Glomerular visceral epithelial cell (primary cell): ENCODE data around the gene FNIP2.
"Not testable (repeated sequence)": the region's sequence is repeated elsewhere in the genome, so short reads cannot be mapped to it uniquely, and the experiment has no call there.

ENCODE experiments used
- DNase-seq: peaks from one replicate; pipeline ENCODE4 v3.0.0-alpha.2; 2016; ENCODE audit errors: extremely low spot score

The FNIP2 gene

GRCh38 chr4:158870626-158871334 lies 102.0 kb downstream of the FNIP2 start:
- DNase-seq, result no peak

- DNase-seq, result no peak
These were observed 102.5 kb downstream of the FNIP2 start for GRCh38 chr4:158871335-158871724.

GRCh38 chr4:158873795-158874401 lies 105.1 kb downstream of the FNIP2 start:
- peak; percentile 57 for DNase-seq

GRCh38 chr4:158875026-158875425 lies 106.2 kb downstream of the FNIP2 start:
- DNase-seq, result no peak

- DNase-seq, result no peak
These were observed 106.6 kb downstream of the FNIP2 start for GRCh38 chr4:158875455-158875854.

GRCh38 chr4:158877069-158877468 lies 108.2 kb downstream of the FNIP2 start:
- no peak for DNase-seq

- not testable (repeated sequence) for DNase-seq
These were observed 113.3 kb downstream of the FNIP2 start for GRCh38 chr4:158882142-158882541.

GRCh38 chr4:158884280-158884679 lies 115.5 kb downstream of the FNIP2 start:
- DNase-seq, result peak; percentile 25

- no peak for DNase-seq
These were observed 116.7 kb downstream of the FNIP2 start for GRCh38 chr4:158885564-158885963.

- DNase-seq, result no peak
These were observed 121.5 kb downstream of the FNIP2 start for GRCh38 chr4:158890294-158890693.

- DNase-seq, result no peak
These were observed 122.4 kb downstream of the FNIP2 start for GRCh38 chr4:158891256-158891655.

GRCh38 chr4:158894826-158895225 lies 126.0 kb downstream of the FNIP2 start:
- no peak for DNase-seq

- DNase-seq, result no peak
These were observed 127.2 kb downstream of the FNIP2 start for GRCh38 chr4:158895797-158896576.

- DNase-seq, result not testable (repeated sequence)
These were observed 127.9 kb downstream of the FNIP2 start for GRCh38 chr4:158896577-158897238.

GRCh38 chr4:158900408-158900807 lies 131.6 kb downstream of the FNIP2 start:
- DNase-seq, result not testable (repeated sequence)

- peak; percentile 83 for DNase-seq
These were observed 133.7 kb downstream of the FNIP2 start for GRCh38 chr4:158902280-158903078.

- DNase-seq, result no peak
These were observed 134.2 kb downstream of the FNIP2 start for GRCh38 chr4:158903079-158903456.

GRCh38 chr4:158903472-158904043 lies 134.7 kb downstream of the FNIP2 start:
- no peak for DNase-seq

- DNase-seq, result no peak
These were observed 136.0 kb downstream of the FNIP2 start for GRCh38 chr4:158904815-158905214.

GRCh38 chr4:158906073-158906472 lies 137.2 kb downstream of the FNIP2 start:
- DNase-seq, result no peak

GRCh38 chr4:158912390-158912789 lies 143.6 kb downstream of the FNIP2 start:
- no peak for DNase-seq
